ENCODE data around the gene DPYD. TPM values are rescaled to one million over a fixed set of nuclear protein-coding genes. Genes with fewer than 3 reads are reported as not detected.

The DPYD gene
- total RNA-seq, 4 donors from 2014 or later: 30.6 to 58.4 (median 35.4) TPM

DNA sequence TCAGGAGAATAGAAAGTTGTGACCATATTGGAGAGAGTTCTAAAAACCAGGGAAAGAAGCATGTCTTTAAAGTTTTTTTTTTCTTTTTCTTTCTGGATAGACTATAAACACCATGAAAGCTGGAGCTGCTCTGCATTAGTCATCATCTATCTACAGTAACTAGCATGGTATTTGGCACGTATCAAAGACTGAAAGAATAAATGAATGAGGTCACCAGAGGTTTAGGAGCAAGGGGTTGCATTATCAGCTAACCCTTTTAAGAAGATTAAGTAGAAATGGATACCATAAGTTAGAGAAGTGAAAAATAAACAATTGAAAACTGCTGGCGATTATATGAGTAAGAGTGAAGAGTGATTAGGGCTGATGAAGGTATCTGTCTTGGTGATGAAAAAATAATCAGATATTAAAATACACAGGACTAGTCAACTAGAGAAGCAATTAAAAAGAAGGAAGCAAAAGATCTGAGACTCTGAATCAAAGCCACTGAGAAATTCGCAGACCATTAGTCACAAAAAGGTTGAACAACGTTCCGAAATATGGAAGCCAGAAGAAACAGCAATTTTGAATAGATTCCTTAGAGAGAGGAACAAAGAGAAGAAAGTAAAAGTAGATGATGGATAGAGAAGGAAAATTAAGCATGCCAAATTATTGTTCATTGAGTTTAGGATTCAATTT lies 536.4 kb downstream of the DPYD start:
- H3K4me3 ChIP-seq: no peak overlapping the region
- no peaks in the 10 kb centered on the region for H3K36me3 ChIP-seq
- 62 to 64% methylated on average over 5 of the region's 5 CpGs for WGBS, 2 donors
- no peak for DNase-seq
- H3K4me1 ChIP-seq: peaks cover 0 to 8% (median 0%) of the 10 kb centered on the region in 3 donors
- no peak overlapping the region for H3K27ac ChIP-seq
- H3K27me3 ChIP-seq: no peaks in the 10 kb centered on the region
- TF ChIP-seq POLR2A (IDR thresholded peaks at IDR 0.05): no peak
- TF ChIP-seq, protein P1, sequence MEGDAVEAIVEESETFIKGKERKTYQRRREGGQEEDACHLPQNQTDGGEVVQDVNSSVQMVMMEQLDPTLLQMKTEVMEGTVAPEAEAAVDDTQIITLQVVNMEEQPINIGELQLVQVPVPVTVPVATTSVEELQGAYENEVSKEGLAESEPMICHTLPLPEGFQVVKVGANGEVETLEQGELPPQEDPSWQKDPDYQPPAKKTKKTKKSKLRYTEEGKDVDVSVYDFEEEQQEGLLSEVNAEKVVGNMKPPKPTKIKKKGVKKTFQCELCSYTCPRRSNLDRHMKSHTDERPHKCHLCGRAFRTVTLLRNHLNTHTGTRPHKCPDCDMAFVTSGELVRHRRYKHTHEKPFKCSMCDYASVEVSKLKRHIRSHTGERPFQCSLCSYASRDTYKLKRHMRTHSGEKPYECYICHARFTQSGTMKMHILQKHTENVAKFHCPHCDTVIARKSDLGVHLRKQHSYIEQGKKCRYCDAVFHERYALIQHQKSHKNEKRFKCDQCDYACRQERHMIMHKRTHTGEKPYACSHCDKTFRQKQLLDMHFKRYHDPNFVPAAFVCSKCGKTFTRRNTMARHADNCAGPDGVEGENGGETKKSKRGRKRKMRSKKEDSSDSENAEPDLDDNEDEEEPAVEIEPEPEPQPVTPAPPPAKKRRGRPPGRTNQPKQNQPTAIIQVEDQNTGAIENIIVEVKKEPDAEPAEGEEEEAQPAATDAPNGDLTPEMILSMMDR (IDR thresholded peaks at IDR 0.05): no peak
- no peaks in the 10 kb centered on the region for H3K9me3 ChIP-seq
- intact Hi-C loops (cut with DNase I): no loop called here

GRCh38 chr1:97383797-97384196 lies 537.0 kb downstream of the DPYD start:
- no peak overlapping the region for H3K27ac ChIP-seq
- DNase-seq: no peak
- WGBS, 2 donors: 82 to 86% methylated on average over 4 of the region's 4 CpGs
- peaks cover 0 to 8% (median 0%) of the 10 kb centered on the region in 3 donors for H3K4me1 ChIP-seq
- H3K9me3 ChIP-seq: no peaks in the 10 kb centered on the region
- no peak overlapping the region for H3K4me3 ChIP-seq
- H3K36me3 ChIP-seq: no peaks in the 10 kb centered on the region
- H3K27me3 ChIP-seq: no peaks in the 10 kb centered on the region
- intact Hi-C loops (cut with DNase I): no loop called here
- TF ChIP-seq, protein P1 (IDR thresholded peaks at IDR 0.05): no peak
- no peak for TF ChIP-seq POLR2A (IDR thresholded peaks at IDR 0.05)

DNA sequence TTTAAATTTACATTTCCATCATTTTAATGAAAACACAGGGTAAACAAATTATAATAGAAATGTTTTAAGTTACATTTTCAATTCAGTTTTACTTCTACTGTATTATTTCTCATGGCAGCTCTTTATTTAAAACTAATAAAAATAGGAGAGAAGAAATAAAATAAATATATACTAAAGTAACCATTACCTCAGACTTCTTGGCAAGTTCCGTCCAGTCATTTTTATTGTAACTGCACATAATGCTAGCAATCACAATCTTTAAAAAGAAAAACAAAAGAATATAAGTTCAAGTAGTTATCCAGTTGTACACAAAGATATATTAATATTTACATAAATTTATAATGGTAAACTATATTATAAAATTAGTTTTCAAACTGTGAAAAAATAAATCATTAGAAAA lies 538.6 kb downstream of the DPYD start:
- no peaks in the 10 kb centered on the region for H3K27me3 ChIP-seq
- intact Hi-C loops (cut with DNase I): no loop called here
- DNase-seq: no peak
- no peaks in the 10 kb centered on the region for H3K36me3 ChIP-seq
- peaks cover 0 to 8% (median 0%) of the 10 kb centered on the region in 3 donors for H3K4me1 ChIP-seq
- 87 to 93% methylated on average over 1 of the region's 1 CpG for WGBS, 2 donors
- TF ChIP-seq POLR2A (IDR thresholded peaks at IDR 0.05): no peak
- TF ChIP-seq, protein P1 (IDR thresholded peaks at IDR 0.05): no peak
- no peak overlapping the region for H3K27ac ChIP-seq
- H3K4me3 ChIP-seq: no peak overlapping the region
- H3K9me3 ChIP-seq: no peaks in the 10 kb centered on the region

DNA sequence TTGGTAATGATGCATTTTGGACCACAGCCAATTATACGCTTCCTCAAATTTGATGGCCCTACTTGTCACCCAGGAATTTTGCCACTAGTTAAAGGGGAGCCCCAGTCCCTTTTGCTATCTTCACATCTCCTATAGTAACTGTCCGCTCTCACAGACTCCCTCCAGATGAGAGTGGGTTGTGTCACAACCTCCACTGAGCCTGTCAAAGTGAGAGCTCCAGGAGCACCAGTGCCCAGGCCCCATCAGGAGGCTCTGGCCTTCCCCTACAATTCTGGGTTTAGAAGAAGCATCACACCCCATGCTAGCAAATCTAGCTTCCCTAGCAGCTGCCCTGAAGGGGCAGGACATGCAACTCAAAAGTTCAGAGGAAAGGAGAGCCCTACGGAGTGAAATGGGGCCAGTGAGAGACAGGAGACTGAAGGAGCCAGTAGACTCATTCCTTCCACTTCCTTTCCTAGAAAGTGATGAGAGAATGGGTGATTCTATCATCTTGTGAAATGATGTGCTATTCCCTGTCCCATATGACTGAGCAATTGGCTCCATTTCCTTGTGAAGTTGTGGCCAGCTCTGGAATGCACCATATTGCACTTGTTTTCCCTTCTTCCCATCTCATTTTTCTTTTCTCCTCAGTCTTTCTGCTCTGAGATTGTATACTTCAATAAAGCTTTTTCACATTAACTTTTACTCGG lies 541.3 kb downstream of the DPYD start:
- H3K4me1 ChIP-seq: peaks cover 0 to 8% (median 0%) of the 10 kb centered on the region in 3 donors
- H3K9me3 ChIP-seq: no peaks in the 10 kb centered on the region
- no peak for DNase-seq
- H3K4me3 ChIP-seq: no peak overlapping the region
- TF ChIP-seq, protein P1 (IDR thresholded peaks at IDR 0.05): no peak
- no peak for TF ChIP-seq POLR2A (IDR thresholded peaks at IDR 0.05)
- no peaks in the 10 kb centered on the region for H3K36me3 ChIP-seq
- no peaks in the 10 kb centered on the region for H3K27me3 ChIP-seq
- no peak overlapping the region for H3K27ac ChIP-seq
- intact Hi-C loops (cut with DNase I): no loop called here
- 83 to 84% methylated on average over 3 to 4 of the region's 4 CpGs for WGBS, 2 donors

DNA sequence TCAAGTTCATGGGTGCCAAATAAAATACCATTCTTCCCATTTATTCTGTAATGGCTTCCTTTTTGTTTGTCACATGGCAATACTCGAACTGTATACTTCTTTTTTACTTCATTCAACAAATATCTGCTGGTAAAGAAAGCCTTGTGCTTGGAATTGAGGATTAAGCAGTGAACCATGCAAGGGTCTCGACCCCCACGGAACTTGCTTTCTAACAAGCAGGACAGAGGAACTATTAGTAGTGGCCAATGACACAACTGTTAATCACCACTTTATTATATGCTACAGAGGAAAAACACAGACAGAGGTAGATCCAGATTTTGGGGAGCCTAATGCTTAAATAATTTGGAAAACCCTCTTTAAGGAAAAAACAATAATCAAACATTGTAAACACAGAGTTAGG lies 542.2 kb downstream of the DPYD start:
- intact Hi-C loops (cut with DNase I): no loop called here
- DNase-seq: no peak
- H3K4me1 ChIP-seq: peaks cover 0 to under 1% (median 0%) of the 10 kb centered on the region in 3 donors
- TF ChIP-seq POLR2A (IDR thresholded peaks at IDR 0.05): no peak
- TF ChIP-seq, protein P1 (IDR thresholded peaks at IDR 0.05): no peak
- H3K27me3 ChIP-seq: no peaks in the 10 kb centered on the region
- no peak overlapping the region for H3K4me3 ChIP-seq
- 75 to 93% methylated on average over 3 of the region's 3 CpGs for WGBS, 2 donors
- no peaks in the 10 kb centered on the region for H3K36me3 ChIP-seq
- no peak overlapping the region for H3K27ac ChIP-seq
- no peaks in the 10 kb centered on the region for H3K9me3 ChIP-seq
